ENCODE results near the gene CYB5B. TPM values are rescaled to one million over a fixed set of nuclear protein-coding genes. Genes with fewer than 3 reads are reported as not detected.

Gene CYB5B
- total RNA-seq, 3 donors from 2014 or later (not counting 1 experiment from before 2014, with no cell fraction given) = 73.1 to 106 (median 88.4) TPM

GRCh38 chr16:69486272-69486671 lies 61.9 kb downstream of the CYB5B start:
- DNase-seq = no peak
- Mint-ChIP-seq H3K27ac (peak overlapping the region in 1 of 2 donors; percentile 40), H3K4me3 (no peak overlapping the region), H3K9me3 (no peaks in the 10 kb centered on the region), H3K27me3 (ENCODE audit: low read depth in 2 of 2) (peaks cover 0 to 4% of the 10 kb centered on the region in 2 donors), H3K4me1 (peaks cover 0 to 9% of the 10 kb centered on the region in 2 donors), H3K36me3 (no peaks in the 10 kb centered on the region)
- ATAC-seq = no peak
- H3K9me3 ChIP-seq (ENCODE audit: control insufficient read depth, insufficient read depth, low read length) = no peaks in the 10 kb centered on the region
- no peak overlapping the region for H3K4me3 ChIP-seq (ENCODE audit: low read length)
- H3K4me1 ChIP-seq (ENCODE audit: control insufficient read depth, insufficient read depth, low read length) = no peaks in the 10 kb centered on the region
- no peaks in the 10 kb centered on the region for H3K27me3 ChIP-seq (ENCODE audit: control insufficient read depth, insufficient read depth, low read length)
- TF ChIP-seq CTCF (IDR thresholded peaks at IDR 0.05) = no peak
- 88% methylated on average over 4 of the region's 5 CpGs for WGBS (ENCODE audit: insufficient coverage)
- intact Hi-C loops (cut with micrococcal nuclease) = no loop called here
- H3K36me3 ChIP-seq (ENCODE audit: control insufficient read depth, insufficient read depth, low read length) = no peaks in the 10 kb centered on the region
- H3K27ac ChIP-seq (ENCODE audit: low read length) = no peak overlapping the region

- intact Hi-C loops (cut with micrococcal nuclease) = no loop called here
- H3K4me3 Mint-ChIP-seq = no peak overlapping the region
- peaks cover 0 to 4% of the 10 kb centered on the region in 2 donors for H3K27me3 Mint-ChIP-seq (ENCODE audit: low read depth in 2 of 2)
- H3K36me3 Mint-ChIP-seq = no peaks in the 10 kb centered on the region
- no peaks in the 10 kb centered on the region for H3K27me3 ChIP-seq (ENCODE audit: control insufficient read depth, insufficient read depth, low read length)
- DNase-seq = no peak
- no peak for ATAC-seq
- H3K27ac ChIP-seq (ENCODE audit: low read length) = no peak overlapping the region
- H3K9me3 Mint-ChIP-seq = no peaks in the 10 kb centered on the region
- 89% methylated on average over 10 of the region's 11 CpGs for WGBS (ENCODE audit: insufficient coverage)
- H3K27ac Mint-ChIP-seq = no peak overlapping the region
- no peak for TF ChIP-seq CTCF (IDR thresholded peaks at IDR 0.05)
- peaks cover 0 to 9% of the 10 kb centered on the region in 2 donors for H3K4me1 Mint-ChIP-seq
- no peak overlapping the region for H3K4me3 ChIP-seq (ENCODE audit: low read length)
- no peaks in the 10 kb centered on the region for H3K9me3 ChIP-seq (ENCODE audit: control insufficient read depth, insufficient read depth, low read length)
- H3K36me3 ChIP-seq (ENCODE audit: control insufficient read depth, insufficient read depth, low read length) = no peaks in the 10 kb centered on the region
- H3K4me1 ChIP-seq (ENCODE audit: control insufficient read depth, insufficient read depth, low read length) = no peaks in the 10 kb centered on the region
These were observed 62.3 kb downstream of the CYB5B start for GRCh38 chr16:69486724-69487123.

- TF ChIP-seq CTCF (IDR thresholded peaks at IDR 0.05) = no peak
- H3K27ac Mint-ChIP-seq = no peak overlapping the region
These were observed 66.4 kb downstream of the CYB5B start for GRCh38 chr16:69490707-69491324.

GRCh38 chr16:69494991-69495392 lies 70.6 kb downstream of the CYB5B start:
- DNase-seq = peak in 1 of 2 donors; percentile 51
- intact Hi-C loops (cut with micrococcal nuclease) = no loop called here
- Mint-ChIP-seq H3K36me3 (no peaks in the 10 kb centered on the region), H3K4me3 (no peak overlapping the region), H3K9me3 (no peaks in the 10 kb centered on the region), H3K27me3 (ENCODE audit: low read depth in 2 of 2) (no peaks in the 10 kb centered on the region), H3K27ac (no peak overlapping the region), H3K4me1 (no peaks in the 10 kb centered on the region)
- H3K9me3 ChIP-seq (ENCODE audit: control insufficient read depth, insufficient read depth, low read length) = no peaks in the 10 kb centered on the region
- no peaks in the 10 kb centered on the region for H3K4me1 ChIP-seq (ENCODE audit: control insufficient read depth, insufficient read depth, low read length)
- TF ChIP-seq CTCF (IDR thresholded peaks at IDR 0.05) = peak; percentile 31
- H3K36me3 ChIP-seq (ENCODE audit: control insufficient read depth, insufficient read depth, low read length) = no peaks in the 10 kb centered on the region
- no peak overlapping the region for H3K27ac ChIP-seq (ENCODE audit: low read length)
- WGBS (ENCODE audit: insufficient coverage) = 84% methylated on average over 4 of the region's 4 CpGs
- no peak overlapping the region for H3K4me3 ChIP-seq (ENCODE audit: low read length)
- H3K27me3 ChIP-seq (ENCODE audit: control insufficient read depth, insufficient read depth, low read length) = no peaks in the 10 kb centered on the region
- peak in 2 of 3 donors; percentile 36 to 45 for ATAC-seq

More at GRCh38 chr16:69490707-69491324, 66.4 kb downstream of the CYB5B start:
- Mint-ChIP-seq H3K4me1 (peaks cover 0 to 5% of the 10 kb centered on the region in 2 donors), H3K36me3 (no peaks in the 10 kb centered on the region), H3K9me3 (no peaks in the 10 kb centered on the region), H3K4me3 (no peak overlapping the region), H3K27me3 (ENCODE audit: low read depth in 2 of 2) (no peaks in the 10 kb centered on the region)
- Histone ChIP-seq H3K27me3 (ENCODE audit: control insufficient read depth, insufficient read depth, low read length) (no peaks in the 10 kb centered on the region), H3K36me3 (ENCODE audit: control insufficient read depth, insufficient read depth, low read length) (no peaks in the 10 kb centered on the region), H3K4me1 (ENCODE audit: control insufficient read depth, insufficient read depth, low read length) (no peaks in the 10 kb centered on the region), H3K9me3 (ENCODE audit: control insufficient read depth, insufficient read depth, low read length) (no peaks in the 10 kb centered on the region), H3K27ac (ENCODE audit: low read length) (no peak overlapping the region), H3K4me3 (ENCODE audit: low read length) (no peak overlapping the region)
- intact Hi-C loops (cut with micrococcal nuclease) = no loop called here
- ATAC-seq (no peak), DNase-seq (no peak)
- WGBS (ENCODE audit: insufficient coverage) = 97% methylated on average over 6 of the region's 9 CpGs
